Neutrophil (primary cell): ENCODE measurements around the gene OLFML1.

Experiments used
- H3K27ac ChIP-seq: fragments of 200-600 bp; sonication (generic); 2 replicates; pipeline ENCODE4 v1.5.1; 2016; ENCODE audit warnings: mild to moderate bottlenecking, moderate library complexity
- H3K27me3 ChIP-seq: fragments of 200-600 bp; sonication (generic); 2 replicates; pipeline ENCODE4 v1.6.0; 2016; ENCODE audit warnings: mild to moderate bottlenecking
- H3K36me3 ChIP-seq: fragments of 200-600 bp; sonication (generic); 2 replicates; pipeline ENCODE4 v1.5.1; 2017
- H3K4me1 ChIP-seq, 2 experiments: fragments of 200-600 bp in 1 of 2; sonication (generic) in 1 of 2; 1 replicate in 1 of 2; 2 replicates in 1 of 2; pipeline versions ENCODE4 v1.5.1 to v1.6.1; 2013 to 2016; ENCODE audit warnings: low read depth in 1 of 2, low read length in 1 of 2, mild to moderate bottlenecking in 1 of 2, moderate library complexity in 1 of 2; ENCODE audit not compliant: control insufficient read depth in 1 of 2, insufficient read depth in 1 of 2
- H3K4me3 ChIP-seq, 2 experiments: fragments of 200-600 bp in 1 of 2; sonication (generic) in 1 of 2; 1 replicate in 1 of 2; 2 replicates in 1 of 2; pipeline ENCODE4 v1.5.1; 2013 to 2016; ENCODE audit warnings: low read depth in 1 of 2, low read length in 1 of 2, mild to moderate bottlenecking in 1 of 2, moderate library complexity in 1 of 2
- H3K9me3 ChIP-seq: fragments of 200-600 bp; sonication (generic); 2 replicates; pipeline ENCODE4 v1.5.1; 2016
- CTCF ChIP-seq: fragments of 200-600 bp; sonication (generic); IDR thresholded peaks from 2 replicates; pipeline ENCODE4 v1.5.1; 2016; ENCODE audit warnings: antibody characterized with exemption

The OLFML1 gene

DNA sequence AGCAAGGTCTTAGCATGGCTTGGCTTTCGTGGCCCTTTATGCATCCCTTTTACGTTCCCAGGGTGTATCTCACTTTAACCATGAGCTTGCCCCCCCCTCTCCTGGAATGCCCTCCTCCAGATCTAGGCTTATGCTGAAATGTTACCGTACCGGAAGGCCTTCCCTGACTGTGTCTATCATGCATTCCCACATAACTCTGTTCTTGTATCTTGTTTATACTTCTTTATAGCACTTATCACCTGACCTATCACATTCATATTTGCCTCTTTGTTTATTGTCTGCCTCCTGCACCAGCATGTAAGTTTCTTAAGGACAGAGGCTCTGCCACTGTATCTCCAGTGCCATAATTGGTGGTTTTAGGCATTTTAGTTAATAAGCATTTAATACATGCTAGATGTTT is 67.4 kb downstream of the OLFML1 start:
- Histone ChIP-seq H3K9me3 (no peaks in the 10 kb centered on the region), H3K36me3 (no peaks in the 10 kb centered on the region), H3K27me3 (peaks cover 15% of the 10 kb centered on the region), H3K4me3 (no peak overlapping the region), H3K27ac (no peak overlapping the region), H3K4me1 (no peaks in the 10 kb centered on the region)
- no peak for TF ChIP-seq CTCF

DNA sequence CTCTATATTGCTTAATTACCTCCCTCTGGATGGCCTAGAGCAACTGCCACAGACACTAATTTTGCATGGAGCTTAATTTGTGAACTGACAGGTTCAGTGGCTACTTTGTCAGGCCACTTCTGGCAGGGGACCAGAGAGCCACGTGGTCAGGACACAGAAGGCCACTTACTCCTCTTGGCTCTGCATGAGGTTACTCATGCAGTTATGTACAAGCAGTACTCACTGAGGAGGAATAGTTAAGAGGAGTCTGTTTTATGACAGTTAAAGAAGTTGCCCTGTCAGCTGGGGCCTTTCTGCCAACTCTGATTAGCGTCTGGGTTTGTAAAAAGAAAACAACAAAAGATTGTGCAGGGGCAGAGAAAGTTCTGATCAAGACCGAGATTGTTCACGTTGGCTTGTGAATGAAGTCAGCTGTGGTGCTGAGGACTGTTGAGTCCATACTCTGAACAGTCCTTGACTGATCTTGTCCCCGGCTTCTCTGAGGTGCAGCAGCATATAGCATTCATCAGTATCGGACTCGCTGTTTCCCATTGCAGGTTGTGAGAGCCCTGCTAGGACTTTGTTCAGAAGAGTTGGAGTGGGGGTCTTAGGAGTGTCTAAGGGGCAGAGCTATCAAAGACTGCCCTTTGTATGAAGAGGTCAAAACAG is 69.9 kb downstream of the OLFML1 start:
- TF ChIP-seq CTCF = no peak
- Histone ChIP-seq H3K27ac (no peak overlapping the region), H3K4me3 (no peak overlapping the region), H3K27me3 (peaks cover 21% of the 10 kb centered on the region), H3K36me3 (no peaks in the 10 kb centered on the region), H3K4me1 (no peaks in the 10 kb centered on the region), H3K9me3 (no peaks in the 10 kb centered on the region)

GRCh38 chr11:7558046-7558445 is 72.7 kb downstream of the OLFML1 start:
- H3K4me3 ChIP-seq = no peak overlapping the region
- no peaks in the 10 kb centered on the region for H3K9me3 ChIP-seq
- H3K4me1 ChIP-seq = no peaks in the 10 kb centered on the region
- peaks cover 21% of the 10 kb centered on the region for H3K27me3 ChIP-seq
- H3K27ac ChIP-seq = no peak overlapping the region
- TF ChIP-seq CTCF = no peak
- H3K36me3 ChIP-seq = no peaks in the 10 kb centered on the region

- H3K36me3 ChIP-seq = no peaks in the 10 kb centered on the region
- no peaks in the 10 kb centered on the region for H3K4me1 ChIP-seq
- no peaks in the 10 kb centered on the region for H3K9me3 ChIP-seq
- peaks cover 21% of the 10 kb centered on the region for H3K27me3 ChIP-seq
- H3K4me3 ChIP-seq = no peak overlapping the region
- TF ChIP-seq CTCF = no peak
- no peak overlapping the region for H3K27ac ChIP-seq
Observed at GRCh38 chr11:7559398-7560283, 74.3 kb downstream of the OLFML1 start.
